Loucy (cell line): Measurements from ENCODE around the gene FAM24A.
"Not testable (repeated sequence)": the region's sequence is repeated elsewhere in the genome, so short reads cannot be mapped to it uniquely, and the experiment has no call there.

Source experiments
- H2AFZ ChIP-seq: fragments of 200-600 bp; sonication (generic); 2 replicates; pipeline ENCODE4 v1.6.0; 2016; ENCODE audit warnings: antibody characterized with exemption, mild to moderate bottlenecking, low read length, moderate library complexity
- H3F3A ChIP-seq: fragments of 200-600 bp; 2 replicates; pipeline ENCODE4 v1.6.0; 2016; ENCODE audit warnings: antibody characterized with exemption, low read depth, mild to moderate bottlenecking
- H3K27me3 ChIP-seq: fragments of 200-600 bp; sonication (generic); 2 replicates; pipeline ENCODE4 v1.6.1; 2014; ENCODE audit warnings: low read length, mild to moderate bottlenecking; ENCODE audit not compliant: insufficient read depth, poor library complexity, severe bottlenecking
- H3K36me3 ChIP-seq: fragments of 200-600 bp; sonication (generic); 2 replicates; pipeline ENCODE4 v1.6.1; 2016; ENCODE audit warnings: low read length; ENCODE audit not compliant: insufficient read depth
- H3K4me1 ChIP-seq: fragments of 200-600 bp; sonication (generic); 2 replicates; pipeline ENCODE4 v1.5.1; 2014; ENCODE audit warnings: low read length, mild to moderate bottlenecking; ENCODE audit not compliant: insufficient read depth, poor library complexity, severe bottlenecking
- H3K4me2 ChIP-seq: fragments of 200-600 bp; sonication (generic); 2 replicates; pipeline ENCODE4 v1.6.0; 2014; ENCODE audit warnings: antibody characterized with exemption, low read length, low read depth, mild to moderate bottlenecking; ENCODE audit not compliant: poor library complexity, severe bottlenecking
- H3K4me3 ChIP-seq: fragments of 200-600 bp; sonication (generic); 2 replicates; pipeline ENCODE4 v1.5.1; 2014; ENCODE audit warnings: low read length, mild to moderate bottlenecking, mixed read lengths; ENCODE audit not compliant: poor library complexity, severe bottlenecking
- H3K79me2 ChIP-seq: fragments of 200-600 bp; sonication (generic); 2 replicates; pipeline ENCODE4 v1.6.1; 2014; ENCODE audit warnings: low read length; ENCODE audit not compliant: insufficient read depth
- H3K9ac ChIP-seq: fragments of 200-600 bp; sonication (generic); 2 replicates; pipeline ENCODE4 v1.6.0; 2014; ENCODE audit warnings: mild to moderate bottlenecking, low read depth, low read length, moderate library complexity; ENCODE audit not compliant: poor library complexity, severe bottlenecking
- H3K9me2 ChIP-seq: fragments of 200-600 bp; sonication (generic); replicated peaks from 2 replicates; pipeline ENCODE4 v1.6.1; 2016; ENCODE audit warnings: low read depth, low read length, mixed read lengths
- H3K9me3 ChIP-seq: fragments of 200-600 bp; sonication (generic); 2 replicates; pipeline ENCODE4 v1.6.1; 2014; ENCODE audit warnings: mild to moderate bottlenecking, antibody characterized with exemption, low read length, low read depth; ENCODE audit not compliant: insufficient read depth
- H4K20me1 ChIP-seq: fragments of 200-600 bp; sonication (generic); 2 replicates; pipeline ENCODE4 v1.6.0; 2014; ENCODE audit warnings: antibody characterized with exemption, low read length, mild to moderate bottlenecking; ENCODE audit not compliant: insufficient read depth, poor library complexity, severe bottlenecking
- EZH2phosphoT487 ChIP-seq: fragments of 200-600 bp; IDR thresholded peaks from 2 replicates; pipeline ENCODE4 v1.6.1; 2018; ENCODE audit warnings: antibody characterized with exemption, mild to moderate bottlenecking, moderate library complexity, borderline replicate concordance
- TF ChIP-seq, protein P1 (sequence below): fragments of 200-600 bp; sonication (generic); conservative IDR thresholded peaks from 2 replicates; pipeline ENCODE4 v1.5.1; 2014; ENCODE audit warnings: mild to moderate bottlenecking, antibody characterized with exemption, low read length

The FAM24A gene

DNA sequence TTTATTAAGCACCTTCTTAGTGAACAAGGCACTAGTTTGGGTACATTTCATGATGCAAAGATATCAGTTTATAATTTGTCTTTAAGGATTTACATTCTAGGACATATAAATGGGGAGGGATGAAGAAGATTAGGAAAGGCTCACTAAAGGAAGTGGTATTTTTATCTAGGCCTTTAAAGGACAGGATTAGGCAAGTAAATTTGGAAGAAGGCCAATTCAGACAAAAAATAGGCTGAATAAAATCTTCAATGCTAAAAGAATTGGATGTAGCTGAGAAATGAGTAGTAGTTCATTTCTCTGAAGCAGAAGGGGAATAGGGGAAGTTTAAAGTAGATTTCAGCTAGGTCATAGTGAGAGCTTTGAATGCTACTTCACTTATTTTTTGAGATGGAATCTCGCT is 26.2 kb upstream of the FAM24A start:
- no peak overlapping the region for H3K4me2 ChIP-seq
- no peaks in the 10 kb centered on the region for H3K36me3 ChIP-seq
- H3K4me3 ChIP-seq: no peak overlapping the region
- H3F3A ChIP-seq: no peaks in the 10 kb centered on the region
- no peaks in the 10 kb centered on the region for H3K9me2 ChIP-seq
- no peaks in the 10 kb centered on the region for H3K27me3 ChIP-seq
- TF ChIP-seq EZH2phosphoT487: no peak
- TF ChIP-seq, protein P1, sequence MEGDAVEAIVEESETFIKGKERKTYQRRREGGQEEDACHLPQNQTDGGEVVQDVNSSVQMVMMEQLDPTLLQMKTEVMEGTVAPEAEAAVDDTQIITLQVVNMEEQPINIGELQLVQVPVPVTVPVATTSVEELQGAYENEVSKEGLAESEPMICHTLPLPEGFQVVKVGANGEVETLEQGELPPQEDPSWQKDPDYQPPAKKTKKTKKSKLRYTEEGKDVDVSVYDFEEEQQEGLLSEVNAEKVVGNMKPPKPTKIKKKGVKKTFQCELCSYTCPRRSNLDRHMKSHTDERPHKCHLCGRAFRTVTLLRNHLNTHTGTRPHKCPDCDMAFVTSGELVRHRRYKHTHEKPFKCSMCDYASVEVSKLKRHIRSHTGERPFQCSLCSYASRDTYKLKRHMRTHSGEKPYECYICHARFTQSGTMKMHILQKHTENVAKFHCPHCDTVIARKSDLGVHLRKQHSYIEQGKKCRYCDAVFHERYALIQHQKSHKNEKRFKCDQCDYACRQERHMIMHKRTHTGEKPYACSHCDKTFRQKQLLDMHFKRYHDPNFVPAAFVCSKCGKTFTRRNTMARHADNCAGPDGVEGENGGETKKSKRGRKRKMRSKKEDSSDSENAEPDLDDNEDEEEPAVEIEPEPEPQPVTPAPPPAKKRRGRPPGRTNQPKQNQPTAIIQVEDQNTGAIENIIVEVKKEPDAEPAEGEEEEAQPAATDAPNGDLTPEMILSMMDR: no peak
- H3K79me2 ChIP-seq: peaks cover 13% of the 10 kb centered on the region
- H3K9ac ChIP-seq: no peak overlapping the region
- H3K4me1 ChIP-seq: peaks cover 12% of the 10 kb centered on the region
- H3K9me3 ChIP-seq: no peaks in the 10 kb centered on the region
- H4K20me1 ChIP-seq: no peaks in the 10 kb centered on the region
- H2AFZ ChIP-seq: no peak overlapping the region

DNA sequence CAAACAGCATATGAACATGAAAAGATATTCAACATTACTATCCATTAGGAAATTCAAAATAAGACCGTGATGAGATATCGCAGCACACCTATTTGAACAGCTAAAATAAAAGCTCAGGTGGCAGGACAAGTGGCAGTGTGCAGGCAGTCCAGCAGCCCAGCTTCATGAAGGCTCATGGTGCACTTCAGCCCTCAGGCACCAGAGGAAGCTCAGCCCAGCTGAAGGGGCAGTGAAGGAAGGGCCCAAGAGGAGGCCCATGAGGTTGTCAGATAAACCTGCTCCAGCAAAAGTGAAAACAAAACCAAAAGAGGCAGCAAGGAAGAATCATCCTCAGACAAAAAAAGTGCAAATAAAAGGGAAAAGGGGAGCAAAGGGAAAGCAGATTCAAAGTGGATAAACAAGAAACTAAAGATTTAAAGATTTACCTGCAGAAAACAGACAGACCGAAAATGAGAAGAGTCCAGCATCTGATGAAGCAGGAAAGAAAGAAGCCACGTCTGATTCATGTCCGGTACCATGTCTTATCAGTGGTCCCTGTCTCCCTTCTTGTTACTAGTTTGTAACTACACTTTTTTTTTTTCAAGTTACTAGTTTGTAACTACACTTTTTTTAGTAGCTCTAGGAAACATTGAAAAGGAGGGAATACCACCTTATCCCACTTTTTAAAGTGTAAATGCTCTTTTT is 16.0 kb upstream of the FAM24A start:
- H3F3A ChIP-seq: no peaks in the 10 kb centered on the region
- H3K79me2 ChIP-seq: no peaks in the 10 kb centered on the region
- H3K9me3 ChIP-seq: no peaks in the 10 kb centered on the region
- H3K27me3 ChIP-seq: no peaks in the 10 kb centered on the region
- H2AFZ ChIP-seq: no peak overlapping the region
- no peaks in the 10 kb centered on the region for H4K20me1 ChIP-seq
- TF ChIP-seq, protein P1: no peak
- TF ChIP-seq EZH2phosphoT487: no peak
- H3K9me2 ChIP-seq: no peaks in the 10 kb centered on the region
- no peak overlapping the region for H3K9ac ChIP-seq
- H3K4me1 ChIP-seq: no peaks in the 10 kb centered on the region
- H3K36me3 ChIP-seq: no peaks in the 10 kb centered on the region
- H3K4me2 ChIP-seq: no peak overlapping the region
- no peak overlapping the region for H3K4me3 ChIP-seq

DNA sequence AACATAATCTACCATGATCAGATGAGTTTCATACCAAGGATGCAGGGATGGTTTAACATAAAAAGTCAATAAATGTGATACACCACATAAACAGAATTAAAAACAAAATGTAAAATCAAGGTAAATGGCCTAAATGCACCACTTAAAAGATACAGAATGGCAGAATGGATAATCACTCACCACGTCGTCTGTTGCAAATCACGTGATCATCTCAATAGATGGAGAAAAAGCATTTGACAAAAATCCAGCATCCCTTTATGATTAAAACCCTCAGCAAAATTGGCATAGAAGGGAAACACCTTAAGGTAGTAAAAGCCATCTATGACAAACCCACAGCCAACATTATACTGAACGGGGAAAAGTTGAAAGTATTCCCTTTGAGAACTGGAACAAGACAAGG is 6.5 kb upstream of the FAM24A start:
- H3K27me3 ChIP-seq, H3K4me2 ChIP-seq, H3F3A ChIP-seq, H3K4me3 ChIP-seq, H3K36me3 ChIP-seq, H2AFZ ChIP-seq, H3K9me3 ChIP-seq, H4K20me1 ChIP-seq, H3K9me2 ChIP-seq, H3K79me2 ChIP-seq, H3K9ac ChIP-seq, H3K4me1 ChIP-seq: not testable (repeated sequence)

DNA sequence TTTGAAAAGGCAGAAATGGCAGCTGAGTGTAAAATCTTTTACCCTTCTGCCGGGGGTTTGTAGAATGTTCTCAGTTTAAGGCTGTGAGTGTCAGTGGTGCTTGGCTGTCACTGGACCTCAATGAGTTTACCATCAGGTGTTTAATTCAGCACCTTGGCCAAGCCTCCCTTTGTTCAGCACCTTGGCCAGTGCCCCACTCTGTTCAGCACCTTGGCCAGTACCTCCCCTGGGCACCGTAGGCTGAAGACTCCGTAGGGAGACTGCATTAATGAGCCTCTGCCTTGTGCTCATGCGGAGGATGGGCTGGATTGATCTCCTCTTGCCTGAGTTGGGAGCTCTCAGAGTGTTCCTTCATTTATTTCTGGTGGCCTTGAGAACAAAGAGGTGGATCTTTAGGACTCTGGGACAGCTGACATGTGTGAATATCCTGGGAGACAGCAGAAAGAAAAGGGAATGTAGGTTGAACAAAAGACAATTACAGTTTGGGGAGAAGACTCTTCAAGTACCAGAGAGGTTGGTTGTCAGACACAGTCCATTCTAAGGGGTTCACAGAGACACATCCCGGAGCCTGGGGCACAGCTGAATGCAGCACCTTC is 1.6 kb downstream of the FAM24A start:
- H3K79me2 ChIP-seq: no peaks in the 10 kb centered on the region
- no peak overlapping the region for H2AFZ ChIP-seq
- no peaks in the 10 kb centered on the region for H3F3A ChIP-seq
- H3K9ac ChIP-seq: no peak overlapping the region
- H3K4me3 ChIP-seq: no peak overlapping the region
- H3K4me1 ChIP-seq: no peaks in the 10 kb centered on the region
- H3K36me3 ChIP-seq: no peaks in the 10 kb centered on the region
- H3K9me2 ChIP-seq: no peaks in the 10 kb centered on the region
- H3K27me3 ChIP-seq: no peaks in the 10 kb centered on the region
- TF ChIP-seq, protein P1: no peak
- TF ChIP-seq EZH2phosphoT487: no peak
- no peaks in the 10 kb centered on the region for H4K20me1 ChIP-seq
- no peak overlapping the region for H3K4me2 ChIP-seq
- no peaks in the 10 kb centered on the region for H3K9me3 ChIP-seq
